Measurements from ENCODE around the gene DYRK4.
"Not testable (repeated sequence)": the region's sequence is repeated elsewhere in the genome, so short reads cannot be mapped to it uniquely, and the experiment has no call there.

The DYRK4 gene

GRCh38 chr12:4562034-4562657 lies at the start of gene DYRK4:
Gene DYRK4, plus strand, starts transcription at chr12:4562208. Its CDS starts 38 bp downstream, at chr12:4562246.
- DNase-seq (ENCODE audit: low read depth in 2 of 3, low spot score in 1 of 3): no peak

GRCh38 chr12:4518106-4518728 lies 43.8 kb upstream of the DYRK4 start:
- no peak for DNase-seq (ENCODE audit: low read depth in 2 of 3, low spot score in 1 of 3)

GRCh38 chr12:4523443-4523842 lies 38.6 kb upstream of the DYRK4 start:
- not testable (repeated sequence) for DNase-seq (ENCODE audit: low read depth in 2 of 3, low spot score in 1 of 3)

GRCh38 chr12:4526923-4527546 lies 35.0 kb upstream of the DYRK4 start:
- no peak for DNase-seq (ENCODE audit: low read depth in 2 of 3, low spot score in 1 of 3)

- no peak for DNase-seq (ENCODE audit: low read depth in 2 of 3, low spot score in 1 of 3)
Observed at GRCh38 chr12:4530160-4530559, 31.8 kb upstream of the DYRK4 start.

GRCh38 chr12:4530982-4531586 lies 30.9 kb upstream of the DYRK4 start:
- DNase-seq (ENCODE audit: low read depth in 2 of 3, low spot score in 1 of 3): no peak

- DNase-seq (ENCODE audit: low read depth in 2 of 3, low spot score in 1 of 3): no peak
Observed at GRCh38 chr12:4535092-4535491, 26.9 kb upstream of the DYRK4 start.

- DNase-seq (ENCODE audit: low read depth in 2 of 3, low spot score in 1 of 3): no peak
Observed at GRCh38 chr12:4535871-4536270, 26.1 kb upstream of the DYRK4 start.

- peak; percentile 88 to 94 (median 91) for DNase-seq (ENCODE audit: low read depth in 2 of 3, low spot score in 1 of 3)
Observed at GRCh38 chr12:4538207-4539160, 23.5 kb upstream of the DYRK4 start, which contains the start of gene RAD51AP1. Gene RAD51AP1, plus strand, starts transcription at chr12:4538890. Its CDS starts 50 bp downstream, at chr12:4538940.

- DNase-seq (ENCODE audit: low read depth in 2 of 3, low spot score in 1 of 3): no peak
Observed at GRCh38 chr12:4539167-4539870, 22.7 kb upstream of the DYRK4 start.

- DNase-seq (ENCODE audit: low read depth in 2 of 3, low spot score in 1 of 3): no peak
Observed at GRCh38 chr12:4540170-4540569, 21.8 kb upstream of the DYRK4 start.

GRCh38 chr12:4540638-4541037 lies 21.4 kb upstream of the DYRK4 start:
- DNase-seq (ENCODE audit: low read depth in 2 of 3, low spot score in 1 of 3): no peak

GRCh38 chr12:4545195-4545594 lies 16.8 kb upstream of the DYRK4 start:
- DNase-seq (ENCODE audit: low read depth in 2 of 3, low spot score in 1 of 3): no peak

GRCh38 chr12:4552191-4552590 lies 9.8 kb upstream of the DYRK4 start:
- DNase-seq (ENCODE audit: low read depth in 2 of 3, low spot score in 1 of 3): no peak

GRCh38 chr12:4553943-4554342 lies 8.1 kb upstream of the DYRK4 start:
- DNase-seq (ENCODE audit: low read depth in 2 of 3, low spot score in 1 of 3): no peak

- DNase-seq (ENCODE audit: low read depth in 2 of 3, low spot score in 1 of 3): no peak
Observed at GRCh38 chr12:4555804-4556203, 6.2 kb upstream of the DYRK4 start.

GRCh38 chr12:4556735-4557530 lies 5.1 kb upstream of the DYRK4 start:
- no peak for DNase-seq (ENCODE audit: low read depth in 2 of 3, low spot score in 1 of 3)

GRCh38 chr12:4557586-4557985 lies 4.4 kb upstream of the DYRK4 start:
- no peak for DNase-seq (ENCODE audit: low read depth in 2 of 3, low spot score in 1 of 3)

GRCh38 chr12:4558171-4558570 lies 3.8 kb upstream of the DYRK4 start:
- no peak for DNase-seq (ENCODE audit: low read depth in 2 of 3, low spot score in 1 of 3)
